KBM-7 (cell line): Measurements from ENCODE around the gene GRK6.

Experiments
- DNase-seq: peaks from one replicate; pipeline ENCODE4 v3.0.0-alpha.2; 2015
- in situ Hi-C: fragments of 300-500 bp; cut with MboI; formaldehyde crosslinking; loops from 2 replicates; pipeline ENCODE4 v1.14.3; 2020; ENCODE audit warnings: low sequenced_read_pairs, low pct_unique_long_range_greater_than_20kb, mixed read lengths

The GRK6 gene

DNA sequence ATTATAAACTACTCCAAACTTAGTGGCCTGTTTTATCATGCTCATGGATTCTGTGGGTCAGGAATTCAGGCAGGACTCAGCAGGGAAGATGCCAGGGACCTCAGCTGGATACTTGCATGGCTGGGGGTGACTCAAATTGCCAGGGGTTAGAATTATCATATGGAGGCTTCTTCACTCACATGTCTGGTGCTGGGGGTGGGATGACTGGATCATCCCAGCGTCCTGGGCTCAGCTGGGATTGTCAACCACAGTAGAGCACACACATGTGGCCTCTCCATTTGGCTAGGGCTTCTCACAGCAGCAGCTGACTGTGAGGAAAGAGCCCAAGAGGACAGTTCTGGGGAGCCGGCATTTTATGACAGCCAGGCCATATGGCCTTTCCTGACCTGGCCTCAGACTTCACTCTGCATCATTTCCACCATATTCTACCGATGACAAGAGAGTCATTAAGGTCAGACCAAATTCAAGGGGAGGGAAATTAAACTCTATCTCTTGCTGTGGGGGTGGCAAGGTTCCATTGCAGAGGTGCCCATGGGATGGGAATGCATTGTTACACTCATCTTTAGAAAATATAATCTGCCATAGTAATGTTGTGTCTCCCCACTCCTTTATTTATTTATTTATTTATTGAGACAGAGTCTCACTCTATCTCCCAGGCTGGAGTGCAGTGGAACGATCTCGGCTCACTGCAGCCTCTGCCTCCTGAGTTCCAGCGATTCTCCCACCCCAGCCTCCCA lies 5.2 kb upstream of the GRK6 start:
- no peak for DNase-seq
- in situ Hi-C loops, result no loop called here

DNA sequence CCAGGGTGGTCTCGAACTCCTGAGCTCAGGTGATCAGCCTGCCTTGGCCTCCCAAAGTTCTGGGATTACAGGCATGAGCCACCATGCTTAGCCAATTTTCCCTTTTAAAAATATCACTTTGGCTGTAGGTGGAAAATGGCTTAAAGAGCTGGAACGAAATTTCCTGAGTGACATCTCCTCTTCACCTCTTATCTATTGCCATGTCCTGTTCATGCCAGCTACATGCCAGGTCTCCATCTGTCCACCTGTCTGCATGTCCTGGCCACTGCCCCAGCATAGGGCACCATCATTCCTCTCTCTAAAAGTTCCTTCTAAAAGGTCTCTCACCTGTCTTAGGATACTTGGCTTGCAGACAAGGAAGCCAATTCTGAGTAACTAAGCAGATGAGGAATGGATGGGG lies 2.8 kb upstream of the GRK6 start:
- DNase-seq, result no peak
- in situ Hi-C loops, result no loop called here

DNA sequence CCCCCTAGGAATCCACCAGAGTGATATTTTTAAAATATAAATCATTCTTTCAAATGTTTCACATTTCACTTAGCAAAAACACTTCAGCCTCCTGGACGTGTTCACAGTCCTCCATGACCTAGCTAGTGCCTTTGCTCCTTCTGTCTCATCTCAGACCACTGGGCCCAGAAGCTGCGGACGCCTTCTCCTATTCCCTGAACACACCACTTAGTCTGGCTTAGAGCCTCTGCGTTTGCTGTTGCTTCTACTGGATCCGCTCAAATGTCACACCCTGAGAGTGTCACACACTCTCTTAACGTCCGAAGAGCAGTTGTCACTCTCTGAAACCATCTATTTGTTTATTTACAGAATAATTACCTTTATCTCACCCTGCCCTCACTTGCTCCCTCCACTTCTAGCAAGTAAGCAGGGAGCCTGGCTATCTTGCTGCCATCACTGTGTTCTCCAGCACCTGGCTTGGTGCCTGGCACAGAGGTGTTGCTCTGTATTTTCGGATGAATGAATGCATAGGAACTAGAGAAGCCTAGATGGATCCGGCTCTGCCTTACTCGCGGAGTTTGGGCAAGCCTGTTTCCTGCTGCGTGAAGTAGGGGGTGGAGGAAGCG lies 1.2 kb upstream of the GRK6 start:
- DNase-seq, result no peak
- in situ Hi-C loops, result no loop called here

DNA sequence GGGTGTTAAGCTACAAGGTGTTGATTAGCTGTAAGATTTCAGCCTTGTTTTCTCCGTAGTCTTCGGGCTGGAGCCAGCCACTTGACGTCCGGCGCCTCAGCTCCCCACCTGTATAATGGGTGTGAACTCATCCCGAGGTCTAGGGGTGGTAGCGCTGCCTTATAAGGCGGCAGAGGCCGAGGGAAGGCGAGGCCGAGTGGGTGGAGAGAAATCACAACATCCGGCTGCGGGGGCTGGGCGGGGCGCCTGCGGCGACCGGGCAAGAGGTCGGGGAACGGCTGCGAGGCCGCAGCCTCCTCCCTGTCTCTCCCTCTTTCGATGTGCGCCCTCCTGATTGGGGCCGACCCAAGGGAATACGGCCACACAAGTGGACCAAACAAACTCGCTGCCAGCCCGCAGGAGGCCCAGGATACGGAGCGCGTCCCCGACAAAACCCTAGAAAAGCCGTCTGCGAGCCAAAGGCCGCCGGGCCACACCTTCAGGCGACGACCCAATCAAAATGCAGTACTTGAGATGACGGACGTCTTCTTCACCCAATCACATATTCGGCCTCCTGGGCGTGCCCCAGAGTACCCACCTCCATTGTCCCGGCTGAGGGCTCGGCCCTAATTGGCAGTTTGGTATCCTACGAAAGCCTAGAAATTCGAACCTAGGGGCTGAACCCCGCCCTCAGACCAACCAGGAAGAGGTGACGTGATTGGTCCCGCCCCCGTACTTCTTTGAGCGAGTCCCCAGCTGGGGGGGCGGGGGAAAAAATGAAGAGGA lies 493 bp upstream of the GRK6 start:
- in situ Hi-C loops, result no loop called here
- peak; percentile 100 for DNase-seq

DNA sequence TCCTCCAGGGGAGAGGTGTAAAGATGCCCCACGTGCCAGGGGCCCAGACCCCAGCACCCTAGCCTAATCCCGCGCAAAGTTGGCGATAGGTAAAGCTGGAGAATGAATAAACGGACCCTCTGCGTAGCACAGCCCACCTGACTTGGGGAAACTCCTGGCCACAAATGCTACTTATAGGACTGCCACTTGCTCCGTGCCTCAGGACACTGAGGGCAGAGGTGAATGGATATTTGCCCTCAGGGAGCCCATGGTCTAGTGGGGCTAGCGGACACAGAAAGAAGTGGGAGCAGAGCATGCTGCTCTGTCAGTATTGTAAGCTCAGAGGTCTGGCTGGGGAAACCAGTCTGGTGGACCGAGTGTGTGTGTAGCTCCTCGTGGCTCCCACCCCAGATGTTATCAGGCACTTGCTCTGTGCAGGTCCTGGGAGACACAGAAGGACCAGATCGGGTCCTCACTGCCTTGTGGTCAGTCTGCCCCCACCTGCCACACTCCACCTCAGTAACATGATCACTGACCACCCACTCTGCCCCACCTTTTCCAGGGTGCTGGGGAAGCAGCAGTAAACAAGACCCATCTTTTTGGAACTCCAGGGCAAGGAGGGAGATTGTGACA lies 841 bp downstream of the GRK6 start:
- in situ Hi-C loops, result no loop called here
- DNase-seq, result peak; percentile 32

DNA sequence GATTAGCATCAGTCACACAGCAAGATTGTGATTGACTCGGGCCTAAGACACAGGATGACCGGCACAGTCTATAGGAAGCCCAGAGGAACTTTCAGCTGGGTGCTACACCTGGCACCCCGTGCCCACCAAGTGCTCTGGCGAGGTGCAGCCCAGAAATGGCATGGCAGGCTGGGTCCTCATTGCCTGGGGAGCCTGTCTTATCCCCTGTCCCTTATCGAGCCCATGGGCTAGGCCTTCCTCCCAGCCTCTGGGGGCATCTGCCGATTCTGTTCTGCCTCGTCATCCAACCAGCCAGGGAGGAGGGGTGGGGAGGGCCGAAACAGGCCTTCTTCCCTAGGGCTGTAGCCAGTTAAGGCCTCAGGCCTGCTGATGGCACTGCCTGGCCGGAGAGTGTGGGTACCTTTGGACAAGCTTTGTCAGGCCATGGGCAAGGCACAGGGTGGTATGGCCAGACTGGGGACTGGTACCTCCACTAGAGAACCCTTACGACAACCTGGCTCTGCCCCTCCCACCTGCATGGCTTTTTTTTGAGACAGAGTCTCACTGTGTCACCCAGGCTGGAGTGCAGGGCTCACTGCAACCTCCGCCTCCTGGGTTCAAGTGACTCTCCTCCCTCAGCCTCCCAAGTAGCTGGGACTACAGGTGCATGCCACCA lies 1.6 kb downstream of the GRK6 start:
- in situ Hi-C loops, result no loop called here
- peak; percentile 44 for DNase-seq

DNA sequence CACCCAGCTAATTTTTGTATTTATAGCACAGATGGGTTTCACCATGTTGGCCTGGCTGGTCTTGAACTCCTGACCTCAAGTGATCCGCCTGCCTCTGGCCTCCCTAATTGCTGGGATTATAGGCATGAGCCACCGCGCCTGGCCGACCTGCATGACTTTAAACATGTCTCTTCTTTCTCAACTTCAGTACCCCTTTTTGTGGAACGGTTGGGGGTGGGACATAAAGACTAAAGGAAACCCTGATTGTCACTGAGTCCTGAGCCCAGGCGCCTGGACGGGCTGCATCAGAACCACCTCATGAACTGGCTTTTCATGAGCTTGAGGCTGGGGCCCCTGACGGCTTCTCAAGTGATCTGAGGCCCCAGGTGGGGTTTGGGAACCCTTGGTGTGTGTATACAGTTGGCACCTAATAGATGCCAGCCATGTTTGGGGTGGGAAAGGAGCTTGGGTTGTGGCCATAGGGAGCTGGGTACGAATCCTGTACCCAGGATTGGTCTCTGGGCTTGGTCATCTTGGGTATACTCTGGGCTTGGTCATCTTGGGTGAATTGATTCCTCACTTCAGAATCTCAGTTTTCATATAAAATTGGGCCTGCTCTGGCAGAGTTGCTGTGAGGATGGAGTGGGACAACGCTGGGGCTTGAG lies 2.2 kb downstream of the GRK6 start:
- DNase-seq, result no peak
- in situ Hi-C loops, result no loop called here

DNA sequence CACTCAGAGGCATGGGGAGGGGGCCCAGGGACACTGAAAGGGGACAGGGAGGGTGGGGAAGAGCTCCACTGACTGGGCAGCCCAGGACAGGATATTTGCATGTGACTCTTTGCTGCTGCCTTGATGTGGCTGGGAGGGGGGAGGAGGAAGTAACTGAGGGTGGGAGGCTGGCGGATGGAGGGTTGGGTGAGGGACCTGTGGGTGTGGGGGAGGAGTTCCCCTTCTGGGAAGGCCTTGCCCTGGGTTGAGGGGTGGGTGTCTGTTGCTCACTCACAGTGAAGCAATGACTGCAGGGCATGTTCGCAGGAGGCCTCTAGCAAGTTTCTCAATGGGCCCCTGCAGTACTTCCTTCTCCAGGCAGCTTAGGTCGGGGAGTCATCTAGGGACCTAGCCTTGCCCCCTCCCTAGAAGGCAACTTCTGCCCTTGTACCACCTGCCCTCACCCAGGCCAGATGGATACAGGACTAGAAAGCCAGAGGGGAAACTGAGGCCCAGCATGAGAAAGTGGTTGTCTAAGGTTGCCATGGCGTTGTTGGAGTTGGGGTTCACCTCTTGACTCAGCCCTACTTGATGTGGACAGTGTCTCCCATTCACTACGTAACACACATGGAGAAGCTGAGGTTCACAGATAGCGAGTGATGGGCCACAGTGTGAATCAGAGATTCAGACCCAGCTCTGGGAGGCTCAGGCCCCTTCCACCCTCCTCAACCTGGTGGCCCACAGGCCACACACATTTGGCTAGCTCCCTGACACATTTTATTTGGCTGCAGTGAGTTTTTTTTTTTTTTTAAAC lies 3.0 kb downstream of the GRK6 start:
- in situ Hi-C loops, result no loop called here
- peak; percentile 94 for DNase-seq

DNA sequence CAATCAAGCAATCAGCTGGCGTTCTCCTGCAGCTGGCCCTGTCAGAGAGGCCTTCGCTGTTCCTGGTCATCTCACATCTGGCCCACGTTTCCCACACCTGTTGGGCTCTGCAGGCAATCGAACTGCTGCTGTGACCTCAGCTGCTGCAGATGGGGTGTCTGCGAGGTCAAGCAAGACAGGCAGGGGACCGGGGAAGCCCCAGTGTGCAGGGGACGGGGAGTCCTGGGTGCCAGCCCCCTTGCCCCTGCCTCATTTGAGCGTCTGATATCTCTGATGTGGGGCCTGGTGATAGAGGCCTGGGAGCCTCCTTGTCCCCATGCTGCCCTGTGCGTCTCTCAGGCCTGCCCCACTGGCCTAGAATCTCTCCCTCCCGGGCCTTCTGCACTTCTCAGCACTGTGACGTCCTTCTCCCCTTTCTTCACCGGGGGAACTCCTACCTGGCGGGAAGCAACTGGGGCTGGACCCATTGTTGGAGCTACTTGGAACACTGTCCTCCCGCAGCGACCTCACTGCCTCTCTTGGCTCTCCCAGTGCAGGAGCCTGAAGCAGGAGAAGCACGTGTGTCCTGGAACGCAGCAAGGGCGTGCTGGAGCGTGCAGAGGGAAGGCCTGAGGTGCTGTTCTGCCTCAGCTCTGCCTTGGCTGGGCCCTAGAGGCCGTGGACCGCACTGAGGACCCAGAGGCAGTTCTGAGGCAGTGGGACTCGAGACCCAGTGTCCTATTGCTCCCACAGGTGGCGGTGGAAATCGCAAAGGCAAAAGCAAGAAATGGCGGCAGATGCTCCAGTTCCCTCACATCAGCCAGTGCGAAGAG lies 3.9 kb downstream of the GRK6 start:
- no peak for DNase-seq
- in situ Hi-C loops, result no loop called here

DNA sequence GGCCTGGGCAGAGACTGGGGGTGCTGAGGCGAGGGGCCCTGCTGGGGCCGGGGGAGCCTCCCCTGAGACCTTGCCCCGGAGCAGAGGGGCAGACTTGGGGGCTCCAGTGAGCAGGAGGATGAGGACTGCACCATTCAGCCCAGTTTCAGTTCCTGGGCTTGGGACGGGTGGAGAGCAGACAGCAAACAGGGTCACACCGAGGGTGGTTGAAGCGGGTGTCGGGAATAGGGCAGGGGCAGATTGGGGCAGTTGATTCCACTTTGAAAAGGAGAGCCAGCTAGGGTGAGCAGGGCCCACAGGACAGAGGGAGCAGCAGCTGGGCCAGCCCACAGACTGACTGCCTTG lies 4.5 kb downstream of the GRK6 start:
- in situ Hi-C loops, result no loop called here

DNA sequence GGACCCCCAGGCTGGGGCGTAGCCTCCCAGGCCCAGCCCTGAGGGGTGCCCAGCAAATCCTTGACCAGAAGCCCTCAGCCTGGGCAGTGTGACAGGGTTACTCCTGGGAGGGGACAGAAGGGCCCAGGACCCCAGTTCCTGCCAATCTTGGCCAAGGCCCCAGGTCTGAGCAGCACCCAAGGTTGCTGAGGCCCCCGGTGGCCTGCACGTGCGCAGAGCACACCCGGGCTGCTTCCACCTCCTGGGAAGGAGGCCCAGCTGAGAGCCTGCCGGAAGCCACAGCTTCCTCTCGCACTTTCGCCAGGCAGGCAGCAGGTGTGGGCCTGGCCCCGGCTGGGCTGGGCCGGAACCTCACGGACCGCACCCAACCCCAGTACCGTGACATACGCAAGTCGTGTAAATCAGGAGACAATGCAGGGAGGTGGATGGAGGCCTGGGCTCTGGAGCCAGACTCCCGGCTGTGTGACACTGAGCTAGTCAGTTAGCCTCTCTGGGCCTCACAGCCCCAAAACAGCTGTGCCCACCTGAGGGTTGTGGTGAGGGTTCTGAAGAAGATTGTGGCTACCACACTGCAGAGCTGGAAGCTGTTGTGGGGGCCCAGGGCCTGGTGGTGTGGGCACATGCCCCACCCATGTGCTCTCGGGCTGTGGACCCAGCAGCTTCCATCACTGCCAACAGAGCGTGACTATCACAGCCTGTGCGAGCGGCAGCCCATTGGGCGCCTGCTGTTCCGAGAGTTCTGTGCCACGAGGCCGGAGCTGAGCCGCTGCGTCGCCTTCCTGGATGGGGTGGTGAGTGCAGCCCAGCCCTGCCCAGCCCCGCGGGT lies 5.1 kb downstream of the GRK6 start:
- in situ Hi-C loops, result no loop called here
- DNase-seq, result peak; percentile 43

More for the DNA sequence above, 4.5 kb downstream of the GRK6 start:
- DNase-seq, result no peak

DNA sequence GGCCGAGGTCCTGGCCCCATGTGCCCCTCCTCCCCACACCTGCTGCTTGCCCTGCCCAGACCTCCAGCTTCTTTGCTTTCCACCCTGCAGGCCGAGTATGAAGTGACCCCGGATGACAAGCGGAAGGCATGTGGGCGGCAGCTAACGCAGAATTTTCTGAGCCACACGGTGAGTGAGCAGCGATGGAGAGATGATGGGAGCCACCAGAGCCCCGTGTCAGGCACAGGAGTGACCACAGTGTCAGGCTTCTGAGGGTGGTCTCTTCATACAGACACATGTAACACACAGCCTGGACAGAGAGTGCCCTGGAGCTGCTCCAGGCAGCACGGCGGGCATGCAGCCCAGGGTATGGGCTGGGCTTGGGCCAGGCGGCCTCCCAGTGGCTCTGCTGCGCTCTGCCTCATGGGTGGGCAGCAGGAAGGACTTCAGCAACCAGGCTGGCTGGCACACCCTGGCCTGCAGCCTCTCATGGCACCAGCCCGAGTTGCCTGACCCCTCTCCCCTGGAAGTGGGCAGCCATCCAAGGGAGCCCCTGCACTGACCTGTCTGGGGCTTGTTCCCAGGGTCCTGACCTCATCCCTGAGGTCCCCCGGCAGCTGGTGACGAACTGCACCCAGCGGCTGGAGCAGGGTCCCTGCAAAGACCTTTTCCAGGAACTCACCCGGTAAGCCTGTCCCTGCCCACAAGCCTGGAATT lies 5.8 kb downstream of the GRK6 start:
- in situ Hi-C loops, result no loop called here
- no peak for DNase-seq

DNA sequence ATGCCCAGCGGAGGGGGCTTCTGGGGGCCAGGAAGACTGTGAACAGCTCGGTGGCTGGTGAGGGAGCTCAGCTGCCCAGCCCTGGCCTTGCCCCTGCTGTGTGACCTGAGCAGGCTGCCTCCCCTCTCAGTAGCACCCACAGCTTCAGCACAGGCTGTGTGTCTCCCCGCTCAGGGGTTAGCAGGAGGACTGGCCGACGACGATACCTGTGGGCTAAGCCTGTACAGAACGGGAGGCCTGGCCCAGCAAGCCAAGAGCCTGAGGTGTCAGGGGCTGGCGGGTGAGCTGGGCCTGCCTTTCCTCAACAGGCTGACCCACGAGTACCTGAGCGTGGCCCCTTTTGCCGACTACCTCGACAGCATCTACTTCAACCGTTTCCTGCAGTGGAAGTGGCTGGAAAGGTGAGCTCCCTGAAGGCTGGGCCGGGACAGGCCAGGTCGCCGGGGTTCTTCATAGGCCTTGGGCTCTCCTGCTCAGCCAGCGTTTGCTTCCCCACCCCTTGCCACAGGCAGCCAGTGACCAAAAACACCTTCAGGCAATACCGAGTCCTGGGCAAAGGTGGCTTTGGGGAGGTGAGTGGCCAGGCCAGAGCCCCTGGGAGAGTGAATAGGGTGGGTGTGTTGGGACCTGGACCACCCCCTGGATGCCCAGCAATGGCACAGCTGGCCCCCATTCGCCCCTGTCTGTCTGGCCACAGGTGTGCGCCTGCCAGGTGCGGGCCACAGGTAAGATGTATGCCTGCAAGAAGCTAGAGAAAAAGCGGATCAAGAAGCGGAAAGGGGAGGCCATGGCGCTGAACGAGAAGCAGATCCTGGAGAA lies 6.6 kb downstream of the GRK6 start:
- in situ Hi-C loops, result no loop called here
- DNase-seq, result no peak

DNA sequence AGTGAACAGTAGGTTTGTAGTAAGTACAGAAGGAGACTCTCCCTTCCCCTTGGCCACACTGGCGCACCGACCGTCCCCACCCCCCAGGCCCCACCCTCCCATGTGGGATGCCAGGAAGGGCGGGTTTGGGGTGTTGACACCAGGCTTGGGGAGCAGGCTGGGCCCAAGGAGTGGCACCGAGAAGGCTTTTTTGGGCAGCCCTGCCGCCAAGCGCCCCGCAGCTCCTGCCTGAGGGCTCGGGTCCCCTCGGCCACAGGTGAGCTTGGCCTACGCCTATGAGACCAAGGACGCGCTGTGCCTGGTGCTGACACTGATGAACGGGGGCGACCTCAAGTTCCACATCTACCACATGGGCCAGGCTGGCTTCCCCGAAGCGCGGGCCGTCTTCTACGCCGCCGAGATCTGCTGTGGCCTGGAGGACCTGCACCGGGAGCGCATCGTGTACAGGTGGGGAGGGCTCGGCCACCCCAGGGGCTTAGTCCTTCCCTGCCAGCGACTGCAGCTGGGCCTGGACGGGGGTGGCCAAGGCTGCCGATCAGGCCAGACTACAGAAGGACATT lies 7.3 kb downstream of the GRK6 start:
- in situ Hi-C loops, result no loop called here
- DNase-seq, result no peak

DNA sequence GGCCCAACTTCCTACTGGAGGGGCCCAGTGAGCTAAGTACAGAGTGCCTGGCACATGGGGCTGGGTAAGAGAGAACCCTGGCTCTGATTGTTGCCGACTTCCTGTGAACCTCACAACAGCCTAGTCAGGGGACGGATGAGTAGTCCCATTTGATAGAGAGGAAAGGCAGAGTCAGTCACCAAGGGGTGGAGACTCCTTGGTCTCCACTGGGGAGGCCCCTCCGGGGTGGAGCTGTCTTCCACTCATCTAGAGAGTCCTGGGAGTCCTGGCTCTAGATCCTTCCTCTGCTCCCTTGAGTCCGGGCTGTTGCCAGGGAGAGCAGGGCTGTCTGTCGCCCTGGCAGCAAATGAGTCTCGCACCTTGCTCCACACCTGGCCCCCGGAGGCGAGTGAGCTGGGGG lies 8.0 kb downstream of the GRK6 start:
- no peak for DNase-seq
- in situ Hi-C loops, result no loop called here
